Lower leg skin (tissue), 4 donors: Measurements from ENCODE around the gene OR51I2. TPM values are rescaled to one million over a fixed set of nuclear protein-coding genes. Genes with fewer than 3 reads are reported as not detected.

Source experiments
- DNase-seq, 2 donors: peaks; one replicate each; pipeline ENCODE4 v3.0.0-alpha.2; 2019; ENCODE audit warnings: low spot score in 2 of 2
- H3K4me3 ChIP-seq: fragments of 200-600 bp; sonication (generic); 2 replicates; pipeline ENCODE4 v1.5.1; 2017; ENCODE audit warnings: mild to moderate bottlenecking, low read depth; ENCODE audit not compliant: poor library complexity, severe bottlenecking
- CTCF ChIP-seq, 3 donors: fragments of 450-650 bp; IDR thresholded peaks; one replicate each; pipeline ENCODE4 v1.5.1; 2016; ENCODE audit warnings: antibody characterized with exemption in 3 of 3, mild to moderate bottlenecking in 3 of 3, moderate library complexity in 2 of 3
- POLR2A ChIP-seq, 2 donors: fragments of 450-650 bp; IDR thresholded peaks; one replicate each; pipeline ENCODE4 v1.6.1; 2016 to 2017; ENCODE audit warnings: antibody characterized with exemption in 2 of 2, mild to moderate bottlenecking in 1 of 2, moderate library complexity in 1 of 2
- WGBS, 2 donors: methylation state at CpG; one replicate each; pipeline ENCODE4 v1.1.5; 2018; 5-methylcytosine and 5-hydroxymethylcytosine counted together
- intact Hi-C: fragments of 100-400 bp; cut with DNase I; formaldehyde crosslinking; loops from one replicate; pipeline ENCODE4 v1.15.0; 2023; ENCODE audit warnings: low total_unique reads
- total RNA-seq, 4 donors: library from RNA; depleted of rRNA; stranded (reverse); fragments of >200 nt; gene quantifications; one replicate each; pipeline ENCODE4 v1.1.0, GENCODE V29; 2016

The OR51I2 gene
- total RNA-seq = not detected

GRCh38 chr11:5449023-5449422 lies at the start of gene OR51I2:
OR51I2 (plus strand) TSS chr11:5449323; CDS start chr11:5453489, 4,166 bp downstream.
- WGBS, 2 donors = 83 to 92% methylated on average over 2 of the region's 2 CpGs
- intact Hi-C loops = no loop called here
- no peak for TF ChIP-seq POLR2A (IDR thresholded peaks at IDR 0.05)
- TF ChIP-seq CTCF (IDR thresholded peaks at IDR 0.05) = no peak

GRCh38 chr11:5405173-5405572 lies 44.0 kb upstream of the OR51I2 start:
- intact Hi-C loops = no loop called here
- no peak for DNase-seq
- no peak overlapping the region for H3K4me3 ChIP-seq
- TF ChIP-seq POLR2A (IDR thresholded peaks at IDR 0.05) (no peak), CTCF (IDR thresholded peaks at IDR 0.05) (no peak)

More at GRCh38 chr11:5449023-5449422, at the start of gene OR51I2:
- DNase-seq = no peak
- no peak within 1 kb of the TSS for H3K4me3 ChIP-seq

- WGBS, 2 donors = 59 to 71% methylated on average over 5 of the region's 5 CpGs
- intact Hi-C loops = no loop called here
- peak in 1 of 2 donors; percentile 77 for DNase-seq
- TF ChIP-seq POLR2A (IDR thresholded peaks at IDR 0.05) = no peak
- TF ChIP-seq CTCF (IDR thresholded peaks at IDR 0.05) = no peak
- no peak overlapping the region for H3K4me3 ChIP-seq
These were observed 28.1 kb upstream of the OR51I2 start for GRCh38 chr11:5420993-5421392.

- intact Hi-C loops = no loop called here
- 81 to 91% methylated on average over 1 of the region's 1 CpG for WGBS, 2 donors
- H3K4me3 ChIP-seq = no peak within 1 kb of the TSS
- TF ChIP-seq POLR2A (IDR thresholded peaks at IDR 0.05) (no peak), CTCF (IDR thresholded peaks at IDR 0.05) (no peak)
- no peak for DNase-seq
These were observed 27.3 kb upstream of the OR51I2 start, which contains the start of gene OR51Q1 for GRCh38 chr11:5421811-5422210. OR51Q1 (plus strand) TSS chr11:5422111; CDS start chr11:5422201, 90 bp downstream.

GRCh38 chr11:5423131-5423530 lies 26.0 kb upstream of the OR51I2 start:
- intact Hi-C loops = no loop called here
- no peak overlapping the region for H3K4me3 ChIP-seq
- TF ChIP-seq POLR2A (IDR thresholded peaks at IDR 0.05) = no peak
- TF ChIP-seq CTCF (IDR thresholded peaks at IDR 0.05) = no peak
- WGBS, 2 donors = 76 to 78% methylated on average over 3 of the region's 3 CpGs
- DNase-seq = no peak

GRCh38 chr11:5441414-5441813 lies 7.7 kb upstream of the OR51I2 start, which contains the start of gene OR51I1:
OR51I1 (minus strand) TSS chr11:5441514; CDS start chr11:5441514, 0 bp downstream.
- 37 to 45% methylated on average over 2 of the region's 2 CpGs for WGBS, 2 donors
- no peak within 1 kb of the TSS for H3K4me3 ChIP-seq
- intact Hi-C loops = no loop called here
- DNase-seq = no peak
- no peak for TF ChIP-seq CTCF (IDR thresholded peaks at IDR 0.05)
- no peak for TF ChIP-seq POLR2A (IDR thresholded peaks at IDR 0.05)
